Stimulated activated naive CD8-positive, alpha-beta T cell treated with anti-CD3 and anti-CD28 coated beads, Interleukin-15, Interleukin-2, amounts not matched to agents 100 U/mL and 50 U/mL, for 24 hours (primary cell): ENCODE results near the gene METTL15.
"Not testable (repeated sequence)": the region's sequence is repeated elsewhere in the genome, so short reads cannot be mapped to it uniquely, and the experiment has no call there.

Experiments
- ATAC-seq: fragments of 150-1000 bp; cut with Tn5 transposase; one replicate; pipeline ENCODE4 v1.10.0; 2021
- DNase-seq: peaks from one replicate; pipeline ENCODE4 v3.0.0; 2021

METTL15 gene

GRCh38 chr11:28209906-28210305 is 101.7 kb downstream of the METTL15 start:
- ATAC-seq (no peak), DNase-seq (no peak)

- ATAC-seq, DNase-seq: not testable (repeated sequence)
Observed at GRCh38 chr11:28222063-28222462, 113.9 kb downstream of the METTL15 start.

DNA sequence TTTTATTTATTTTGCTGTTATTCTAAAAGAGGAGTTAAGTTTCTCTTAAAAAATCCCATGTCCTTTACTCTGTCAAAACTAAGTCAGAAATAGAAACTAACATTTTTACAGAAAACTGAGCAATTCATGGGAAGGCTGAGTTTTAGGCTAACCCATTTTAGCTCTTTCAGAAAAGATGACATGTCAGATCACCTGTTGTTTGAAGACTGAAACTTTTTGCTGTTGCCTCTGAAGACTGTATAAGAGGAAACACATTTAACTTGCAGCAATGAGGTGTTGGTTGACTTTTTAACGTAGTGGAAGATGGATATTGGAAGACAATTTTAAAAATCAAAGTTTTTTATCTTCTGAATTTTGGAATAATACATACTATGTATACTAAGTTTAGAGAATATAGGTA is 115.4 kb downstream of the METTL15 start:
- DNase-seq (no peak), ATAC-seq (no peak)

GRCh38 chr11:28223994-28224393 is 115.8 kb downstream of the METTL15 start:
- ATAC-seq (no peak), DNase-seq (no peak)

DNA sequence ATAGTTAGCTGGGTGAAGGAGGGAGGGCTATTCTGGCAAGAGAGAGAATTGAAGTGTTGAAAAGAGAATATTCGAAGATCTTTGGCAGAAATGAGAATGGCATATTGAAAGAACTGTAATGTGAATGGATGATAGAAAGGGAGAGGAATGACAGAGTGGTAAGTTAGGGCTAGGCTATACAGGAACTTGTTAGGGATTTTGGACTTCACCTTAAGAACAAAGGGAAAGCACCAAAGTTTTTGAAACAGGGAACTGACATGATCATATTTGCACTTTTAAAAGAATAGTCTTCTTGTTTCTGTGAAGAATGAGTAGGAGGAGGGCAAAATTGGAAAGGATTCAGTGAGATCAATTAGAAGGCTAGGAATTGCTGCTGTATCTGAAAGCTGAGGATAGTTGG is 119.3 kb downstream of the METTL15 start:
- no peak for DNase-seq
- no peak for ATAC-seq

DNA sequence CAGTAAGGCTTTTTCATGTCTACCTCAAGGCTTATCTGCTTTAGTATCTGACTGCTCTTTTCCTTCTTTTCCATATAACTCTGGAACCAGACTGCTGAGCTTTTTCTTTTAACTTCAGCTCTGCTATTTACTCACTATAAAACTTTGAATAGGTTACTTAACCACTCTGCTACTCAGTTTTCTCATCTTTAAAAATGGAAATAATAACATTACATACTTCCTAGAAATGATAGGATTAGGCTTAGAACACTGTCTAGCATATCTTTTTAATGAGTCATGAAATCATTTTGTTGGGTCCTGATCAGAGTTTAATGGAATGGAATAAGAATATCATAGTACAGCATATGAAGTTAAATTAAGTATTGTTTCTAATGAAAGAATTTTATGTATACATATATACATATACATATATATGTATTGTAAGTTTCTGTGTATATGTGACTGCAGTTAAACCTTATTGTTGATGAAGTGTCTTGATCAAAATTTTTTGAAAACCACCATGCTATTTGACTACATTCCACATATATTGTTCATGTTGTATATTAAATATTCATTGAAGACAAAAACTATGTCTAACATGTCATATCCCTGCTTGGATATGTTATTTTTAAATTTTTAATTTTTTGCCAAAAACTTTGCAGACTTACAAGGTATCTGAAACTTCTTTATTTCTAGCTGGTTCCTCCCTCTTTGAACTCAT is 120.2 kb downstream of the METTL15 start:
- ATAC-seq (no peak), DNase-seq (no peak)

DNA sequence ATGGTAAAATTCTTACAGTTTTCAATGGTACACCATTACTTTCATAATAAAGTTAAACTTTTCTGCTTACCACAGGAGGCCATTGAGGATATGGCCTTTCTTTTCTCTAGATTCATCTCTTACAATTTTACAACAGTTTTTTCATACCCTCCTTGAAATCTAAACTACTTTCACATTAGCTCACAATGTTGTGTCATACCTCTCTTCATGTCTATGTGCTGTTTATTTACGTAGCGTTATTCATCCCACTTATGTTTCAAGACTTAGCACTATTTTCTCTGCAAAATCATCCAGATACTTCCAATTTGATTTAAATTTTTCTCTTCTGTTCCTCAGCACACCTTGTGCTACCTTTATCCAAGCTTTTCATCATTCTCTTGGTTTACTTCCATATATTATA is 123.3 kb downstream of the METTL15 start:
- no peak for DNase-seq
- ATAC-seq: no peak

- DNase-seq (no peak), ATAC-seq (no peak)
Observed at GRCh38 chr11:28232649-28233048, 124.5 kb downstream of the METTL15 start.

DNA sequence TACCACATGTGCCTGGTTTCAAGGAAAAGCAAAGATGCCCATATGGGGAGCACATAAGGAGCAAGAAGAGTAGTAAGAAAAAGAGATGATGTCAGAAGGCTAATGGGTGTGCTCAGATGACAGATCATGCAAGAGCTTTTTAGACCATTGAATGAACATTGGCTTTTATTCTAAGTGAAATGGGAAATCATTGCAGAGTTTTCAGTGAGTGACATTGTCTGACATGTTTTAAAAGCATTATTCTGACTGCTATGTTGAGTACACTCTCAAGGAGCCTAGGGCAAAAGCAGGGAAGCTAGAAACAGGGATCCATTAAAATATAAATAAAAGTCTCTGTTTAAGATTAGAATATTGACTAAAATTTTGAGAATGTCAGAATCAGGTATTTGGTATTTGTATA is 133.6 kb downstream of the METTL15 start:
- DNase-seq (no peak), ATAC-seq (no peak)

- DNase-seq: no peak
Observed at GRCh38 chr11:28242596-28242995, 134.4 kb downstream of the METTL15 start.

DNA sequence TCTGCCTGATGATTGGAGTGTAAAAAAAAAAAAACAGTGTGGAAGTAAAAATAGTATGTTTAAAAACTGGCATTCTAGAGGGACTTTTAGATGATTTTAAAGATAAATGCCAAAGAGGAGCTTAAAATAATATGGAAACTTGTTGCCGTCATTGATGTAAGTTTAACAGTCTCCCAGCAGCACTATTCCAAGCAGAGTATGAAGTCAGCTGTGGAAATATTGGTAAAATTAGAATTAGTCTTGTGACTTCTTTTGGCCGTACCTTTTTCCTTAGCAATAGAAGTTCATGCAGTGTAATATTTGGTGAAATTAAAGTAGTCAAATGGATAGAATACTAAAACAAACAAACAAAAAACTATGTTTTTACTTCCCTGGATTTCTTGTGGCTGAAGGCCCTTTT is 134.9 kb downstream of the METTL15 start:
- no peak for DNase-seq
- no peak for ATAC-seq

More at GRCh38 chr11:28242596-28242995, 134.4 kb downstream of the METTL15 start:
- no peak for ATAC-seq

DNA sequence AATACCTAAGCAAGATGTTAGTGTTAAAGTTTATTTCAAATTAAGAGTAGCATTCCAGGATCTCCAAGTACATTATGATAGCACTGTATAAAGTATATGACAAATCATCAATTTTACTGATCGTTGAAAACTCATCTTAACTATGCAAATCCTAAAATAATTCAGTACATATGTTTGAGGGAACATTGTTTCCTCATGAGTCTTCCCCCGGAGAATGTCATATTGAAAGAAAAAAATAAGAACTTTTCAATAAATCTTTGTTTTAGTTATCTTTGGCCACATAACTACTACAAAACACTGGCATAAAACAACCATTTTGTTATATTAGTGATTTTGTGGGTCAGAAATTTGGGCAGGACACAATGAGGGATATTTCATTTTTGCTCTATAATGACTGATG is 135.4 kb downstream of the METTL15 start:
- ATAC-seq (no peak), DNase-seq (no peak)

GRCh38 chr11:28245131-28245530 is 136.9 kb downstream of the METTL15 start:
- no peak for ATAC-seq
- no peak for DNase-seq

GRCh38 chr11:28250192-28250591 is 142.0 kb downstream of the METTL15 start:
- no peak for ATAC-seq
- no peak for DNase-seq

- no peak for ATAC-seq
- DNase-seq: no peak
Observed at GRCh38 chr11:28251257-28251656, 143.1 kb downstream of the METTL15 start.

GRCh38 chr11:28257761-28258160 is 149.6 kb downstream of the METTL15 start:
- DNase-seq: no peak
- ATAC-seq: no peak

DNA sequence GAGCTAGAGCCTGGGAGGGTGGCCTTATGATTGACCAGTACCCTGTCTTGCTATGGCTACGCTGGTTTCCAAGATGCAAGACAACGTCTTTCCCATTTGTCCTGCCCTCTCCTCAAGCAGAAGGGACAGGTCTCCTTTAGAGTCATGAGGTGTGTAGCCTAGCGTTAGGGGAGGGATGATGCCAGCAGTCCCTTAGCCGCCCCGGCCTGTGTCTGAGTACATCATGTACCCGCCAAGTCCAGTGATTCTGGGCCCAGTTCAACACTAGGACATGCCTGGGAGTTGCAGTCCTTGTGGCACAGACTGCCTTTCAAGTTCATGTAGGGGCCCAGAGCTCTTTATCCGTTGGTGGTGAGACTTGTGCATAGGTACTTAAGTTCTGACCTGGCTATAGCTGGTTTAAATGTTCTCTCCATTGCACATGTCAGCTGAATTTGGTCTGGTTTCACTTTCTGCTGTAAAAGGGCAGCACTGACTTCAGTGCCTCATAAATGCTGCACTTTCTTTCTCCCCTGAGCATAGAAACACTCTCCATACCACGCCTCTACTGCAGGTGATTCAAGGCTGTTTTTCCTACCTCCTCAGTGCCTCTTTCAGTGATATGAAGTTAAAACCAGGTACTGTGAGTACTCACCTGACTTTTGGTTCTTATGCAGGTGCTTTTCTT is 151.1 kb downstream of the METTL15 start:
- ATAC-seq (no peak), DNase-seq (no peak)

- no peak for ATAC-seq
- DNase-seq: no peak
Observed at GRCh38 chr11:28268925-28269324, 160.7 kb downstream of the METTL15 start.

GRCh38 chr11:28269586-28269985 is 161.4 kb downstream of the METTL15 start:
- ATAC-seq (no peak), DNase-seq (no peak)

DNA sequence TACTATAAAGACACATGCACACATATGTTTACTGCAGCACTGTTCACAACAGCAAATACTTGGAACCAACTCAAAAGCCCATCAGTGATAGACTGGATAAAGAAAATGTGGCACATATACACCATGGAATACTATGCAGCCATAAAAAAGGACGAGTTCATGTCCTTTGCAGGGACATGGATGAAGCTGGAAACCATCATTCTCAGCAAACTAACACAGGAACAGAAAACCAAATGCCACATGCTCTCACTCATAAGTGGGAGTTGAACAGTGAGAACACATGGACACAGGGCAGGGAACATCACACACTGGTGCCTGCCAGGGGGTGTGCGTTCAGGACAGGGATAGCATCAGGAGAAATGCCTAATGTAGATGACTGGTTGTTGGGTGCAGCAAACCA is 164.1 kb downstream of the METTL15 start:
- not testable (repeated sequence) for ATAC-seq, DNase-seq

- DNase-seq (no peak), ATAC-seq (no peak)
Observed at GRCh38 chr11:28274216-28274615, 166.0 kb downstream of the METTL15 start.

DNA sequence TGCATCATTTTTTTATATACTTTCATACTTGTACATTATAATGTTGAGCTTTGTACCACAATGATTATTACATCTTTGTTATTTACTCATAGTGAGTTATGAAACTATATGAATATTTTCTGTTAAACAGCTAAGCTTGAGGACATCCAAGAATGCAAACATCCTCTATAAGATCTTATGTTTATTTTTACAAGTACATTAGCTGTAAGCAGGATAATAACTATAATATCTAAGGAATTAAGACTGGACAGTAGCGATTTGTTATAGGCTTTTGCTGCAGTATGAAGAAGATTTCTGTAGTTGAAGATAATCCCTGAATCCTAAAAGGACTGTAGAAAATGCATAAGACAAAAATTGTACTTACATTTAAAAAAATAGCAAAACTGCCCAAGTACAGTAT is 176.0 kb downstream of the METTL15 start:
- no peak for DNase-seq
- no peak for ATAC-seq

- DNase-seq (no peak), ATAC-seq (no peak)
Observed at GRCh38 chr11:28289444-28289843, 181.3 kb downstream of the METTL15 start.

DNA sequence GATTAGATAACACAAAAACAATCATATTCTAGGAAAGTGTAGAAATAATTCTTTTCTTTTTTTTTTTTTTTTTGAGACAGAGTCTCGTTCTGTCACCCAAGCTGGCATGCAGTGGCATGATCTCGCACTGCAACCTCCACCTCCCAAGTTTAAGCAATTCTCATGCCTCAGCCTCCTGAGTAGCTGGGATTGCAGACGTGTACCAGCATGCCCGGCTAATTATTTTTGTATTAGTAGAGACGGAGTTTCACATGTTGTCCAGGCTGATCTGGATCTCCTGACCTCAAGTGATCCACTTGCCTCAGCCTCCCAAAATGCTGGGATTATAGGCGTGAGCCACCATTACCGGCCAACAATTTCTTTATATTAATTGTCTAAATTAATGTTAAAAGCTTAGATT is 182.8 kb downstream of the METTL15 start:
- ATAC-seq: not testable (repeated sequence)

More for the DNA sequence above, 182.8 kb downstream of the METTL15 start:
- DNase-seq: not testable (repeated sequence)
